Measurements from ENCODE around the gene SEMA3F. TPM values are rescaled to one million over a fixed set of nuclear protein-coding genes. Genes with fewer than 3 reads are reported as not detected.

The SEMA3F gene
- total and polyA plus RNA-seq, 4 donors, result 0.60 to 4.8 (median 2.1) TPM

DNA sequence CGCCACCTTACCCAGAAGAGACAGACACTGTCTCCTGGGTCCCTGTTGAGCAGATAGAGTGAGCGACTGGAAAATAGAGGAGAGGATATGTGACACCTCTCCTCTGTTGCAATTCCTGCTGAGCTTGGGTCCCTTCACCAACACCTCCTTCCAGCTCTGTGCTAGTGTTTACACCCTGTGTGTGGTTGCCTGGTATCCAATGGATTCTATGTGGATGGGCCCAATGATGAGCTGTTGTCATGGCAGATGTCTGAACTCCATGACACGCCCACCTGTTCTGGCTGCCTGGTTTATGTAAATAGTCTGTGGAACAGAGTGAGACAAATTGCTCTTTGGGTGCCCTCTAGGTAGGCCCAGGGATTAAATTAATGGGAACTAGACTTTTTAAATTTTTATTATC is 42.7 kb upstream of the SEMA3F start:
- WGBS, result 94% methylated on average over 3 of the region's 3 CpGs

DNA sequence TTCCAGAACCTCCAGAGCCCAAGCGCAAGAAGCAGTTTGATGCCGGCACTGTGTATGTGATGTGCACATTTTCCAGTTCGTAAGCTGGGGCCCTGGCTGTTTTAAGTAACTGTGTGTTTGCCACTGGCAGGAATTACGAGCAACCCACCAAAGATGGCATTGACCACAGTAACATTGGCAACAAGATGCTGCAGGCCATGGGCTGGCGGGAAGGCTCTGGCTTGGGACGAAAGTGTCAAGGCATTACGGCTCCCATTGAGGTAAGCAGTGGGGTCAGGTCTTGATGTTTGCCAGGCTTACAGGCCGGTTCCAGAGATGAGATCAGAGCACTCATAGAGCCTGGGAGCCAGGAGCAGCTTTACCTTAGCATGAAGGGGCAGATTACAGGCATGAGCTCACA is 38.0 kb upstream of the SEMA3F start:
- no peaks in the 10 kb centered on the region for H3K9me3 ChIP-seq (ENCODE audit: control insufficient read depth in 4 of 4, low read length in 3 of 4)
- 94% methylated on average over 8 of the region's 8 CpGs for WGBS
- TF ChIP-seq, protein P1, sequence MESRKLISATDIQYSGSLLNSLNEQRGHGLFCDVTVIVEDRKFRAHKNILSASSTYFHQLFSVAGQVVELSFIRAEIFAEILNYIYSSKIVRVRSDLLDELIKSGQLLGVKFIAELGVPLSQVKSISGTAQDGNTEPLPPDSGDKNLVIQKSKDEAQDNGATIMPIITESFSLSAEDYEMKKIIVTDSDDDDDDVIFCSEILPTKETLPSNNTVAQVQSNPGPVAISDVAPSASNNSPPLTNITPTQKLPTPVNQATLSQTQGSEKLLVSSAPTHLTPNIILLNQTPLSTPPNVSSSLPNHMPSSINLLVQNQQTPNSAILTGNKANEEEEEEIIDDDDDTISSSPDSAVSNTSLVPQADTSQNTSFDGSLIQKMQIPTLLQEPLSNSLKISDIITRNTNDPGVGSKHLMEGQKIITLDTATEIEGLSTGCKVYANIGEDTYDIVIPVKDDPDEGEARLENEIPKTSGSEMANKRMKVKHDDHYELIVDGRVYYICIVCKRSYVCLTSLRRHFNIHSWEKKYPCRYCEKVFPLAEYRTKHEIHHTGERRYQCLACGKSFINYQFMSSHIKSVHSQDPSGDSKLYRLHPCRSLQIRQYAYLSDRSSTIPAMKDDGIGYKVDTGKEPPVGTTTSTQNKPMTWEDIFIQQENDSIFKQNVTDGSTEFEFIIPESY (IDR thresholded peaks at IDR 0.05), result no peak
- TF ChIP-seq FOXA2 (IDR thresholded peaks at IDR 0.05), result no peak

More for the DNA sequence above, 42.7 kb upstream of the SEMA3F start:
- H3K36me3 ChIP-seq (ENCODE audit: control insufficient read depth in 4 of 4, insufficient read depth in 3 of 4, low read depth in 1 of 4, low read length in 3 of 4), result peaks cover 45 to 96% (median 93%) of the 10 kb centered on the region in 4 donors
- no peak overlapping the region for H3K9ac ChIP-seq (ENCODE audit: low read depth in 1 of 2, low read length in 2 of 2)
- H3K4me3 ChIP-seq (ENCODE audit: low read depth in 1 of 3, low read length in 3 of 3), result no peak overlapping the region
- no peak overlapping the region for H3K27ac ChIP-seq (ENCODE audit: low read depth in 1 of 2, low read length in 2 of 2)
- no peaks in the 10 kb centered on the region for H3K4me1 ChIP-seq (ENCODE audit: control insufficient read depth in 4 of 4, insufficient read depth in 4 of 4, low read length in 3 of 4)
- DNase-seq (ENCODE audit: low spot score), result no peak
- H3K27me3 ChIP-seq (ENCODE audit: control insufficient read depth in 4 of 4, insufficient read depth in 4 of 4, low read length in 3 of 4), result no peaks in the 10 kb centered on the region
- no peaks in the 10 kb centered on the region for H3K9me3 ChIP-seq (ENCODE audit: control insufficient read depth in 4 of 4, low read length in 3 of 4)
- TF ChIP-seq, protein P1 (IDR thresholded peaks at IDR 0.05), result no peak
- no peak for TF ChIP-seq RAD21 (IDR thresholded peaks at IDR 0.05)
- TF ChIP-seq FOXA1 (IDR thresholded peaks at IDR 0.05), result no peak
- TF ChIP-seq GABPA (IDR thresholded peaks at IDR 0.05 in 1 of 2, conservative IDR thresholded peaks at IDR 0.05 in 1 of 2), result no peak
- TF ChIP-seq YY1 (IDR thresholded peaks at IDR 0.05), result no peak
- TF ChIP-seq SP1 (IDR thresholded peaks at IDR 0.05), result no peak
- TF ChIP-seq FOXA2 (IDR thresholded peaks at IDR 0.05), result no peak
- no peak for TF ChIP-seq HNF4G (IDR thresholded peaks at IDR 0.05)
- TF ChIP-seq EGR1 (IDR thresholded peaks at IDR 0.05; ENCODE audit: low read depth in 2 of 2), result no peak
- TF ChIP-seq, protein P2, sequence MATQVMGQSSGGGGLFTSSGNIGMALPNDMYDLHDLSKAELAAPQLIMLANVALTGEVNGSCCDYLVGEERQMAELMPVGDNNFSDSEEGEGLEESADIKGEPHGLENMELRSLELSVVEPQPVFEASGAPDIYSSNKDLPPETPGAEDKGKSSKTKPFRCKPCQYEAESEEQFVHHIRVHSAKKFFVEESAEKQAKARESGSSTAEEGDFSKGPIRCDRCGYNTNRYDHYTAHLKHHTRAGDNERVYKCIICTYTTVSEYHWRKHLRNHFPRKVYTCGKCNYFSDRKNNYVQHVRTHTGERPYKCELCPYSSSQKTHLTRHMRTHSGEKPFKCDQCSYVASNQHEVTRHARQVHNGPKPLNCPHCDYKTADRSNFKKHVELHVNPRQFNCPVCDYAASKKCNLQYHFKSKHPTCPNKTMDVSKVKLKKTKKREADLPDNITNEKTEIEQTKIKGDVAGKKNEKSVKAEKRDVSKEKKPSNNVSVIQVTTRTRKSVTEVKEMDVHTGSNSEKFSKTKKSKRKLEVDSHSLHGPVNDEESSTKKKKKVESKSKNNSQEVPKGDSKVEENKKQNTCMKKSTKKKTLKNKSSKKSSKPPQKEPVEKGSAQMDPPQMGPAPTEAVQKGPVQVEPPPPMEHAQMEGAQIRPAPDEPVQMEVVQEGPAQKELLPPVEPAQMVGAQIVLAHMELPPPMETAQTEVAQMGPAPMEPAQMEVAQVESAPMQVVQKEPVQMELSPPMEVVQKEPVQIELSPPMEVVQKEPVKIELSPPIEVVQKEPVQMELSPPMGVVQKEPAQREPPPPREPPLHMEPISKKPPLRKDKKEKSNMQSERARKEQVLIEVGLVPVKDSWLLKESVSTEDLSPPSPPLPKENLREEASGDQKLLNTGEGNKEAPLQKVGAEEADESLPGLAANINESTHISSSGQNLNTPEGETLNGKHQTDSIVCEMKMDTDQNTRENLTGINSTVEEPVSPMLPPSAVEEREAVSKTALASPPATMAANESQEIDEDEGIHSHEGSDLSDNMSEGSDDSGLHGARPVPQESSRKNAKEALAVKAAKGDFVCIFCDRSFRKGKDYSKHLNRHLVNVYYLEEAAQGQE (IDR thresholded peaks at IDR 0.05), result no peak

DNA sequence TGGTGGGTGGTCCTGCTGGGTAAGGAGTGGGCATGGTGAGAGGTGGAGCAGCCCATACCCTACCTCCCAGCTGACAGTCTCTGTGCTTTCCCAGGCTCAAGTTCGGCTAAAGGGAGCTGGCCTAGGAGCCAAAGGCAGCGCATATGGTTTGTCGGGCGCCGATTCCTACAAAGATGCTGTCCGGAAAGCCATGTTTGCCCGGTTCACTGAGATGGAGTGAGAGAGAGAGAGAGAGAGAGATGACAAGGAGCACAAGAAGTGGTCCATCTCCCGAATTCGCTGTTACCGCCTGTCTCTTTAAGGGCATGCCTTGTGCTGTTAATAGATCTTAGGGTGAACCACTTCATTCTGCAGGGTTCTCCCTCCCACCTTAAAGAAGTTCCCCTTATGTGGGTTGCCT is 36.9 kb upstream of the SEMA3F start:
- H3K27me3 ChIP-seq (ENCODE audit: control insufficient read depth in 4 of 4, insufficient read depth in 4 of 4, low read length in 3 of 4), result no peaks in the 10 kb centered on the region
- DNase-seq (ENCODE audit: low spot score), result no peak
- no peaks in the 10 kb centered on the region for H3K4me1 ChIP-seq (ENCODE audit: control insufficient read depth in 4 of 4, insufficient read depth in 4 of 4, low read length in 3 of 4)
- H3K9me3 ChIP-seq (ENCODE audit: control insufficient read depth in 4 of 4, low read length in 3 of 4), result no peaks in the 10 kb centered on the region
- no peak overlapping the region for H3K4me3 ChIP-seq (ENCODE audit: low read depth in 1 of 3, low read length in 3 of 3)
- whole genome bisulfite sequencing, result 91% methylated on average over 10 of the region's 10 CpGs
- no peak overlapping the region for H3K9ac ChIP-seq (ENCODE audit: low read depth in 1 of 2, low read length in 2 of 2)
- peaks cover 20 to 72% (median 61%) of the 10 kb centered on the region in 4 donors for H3K36me3 ChIP-seq (ENCODE audit: control insufficient read depth in 4 of 4, insufficient read depth in 3 of 4, low read depth in 1 of 4, low read length in 3 of 4)
- no peak overlapping the region for H3K27ac ChIP-seq (ENCODE audit: low read depth in 1 of 2, low read length in 2 of 2)
- TF ChIP-seq SP1 (IDR thresholded peaks at IDR 0.05) (no peak), TAF1 (conservative IDR thresholded peaks at IDR 0.05) (no peak), HNF4A (conservative IDR thresholded peaks at IDR 0.05) (no peak), EGR1 (IDR thresholded peaks at IDR 0.05; ENCODE audit: low read depth in 2 of 2) (no peak), GABPA (IDR thresholded peaks at IDR 0.05 in 1 of 2, conservative IDR thresholded peaks at IDR 0.05 in 1 of 2) (no peak), JUND (IDR thresholded peaks at IDR 0.05) (no peak), FOXA2 (IDR thresholded peaks at IDR 0.05) (no peak), RXRA (IDR thresholded peaks at IDR 0.05) (no peak)
- TF ChIP-seq, protein P3, sequence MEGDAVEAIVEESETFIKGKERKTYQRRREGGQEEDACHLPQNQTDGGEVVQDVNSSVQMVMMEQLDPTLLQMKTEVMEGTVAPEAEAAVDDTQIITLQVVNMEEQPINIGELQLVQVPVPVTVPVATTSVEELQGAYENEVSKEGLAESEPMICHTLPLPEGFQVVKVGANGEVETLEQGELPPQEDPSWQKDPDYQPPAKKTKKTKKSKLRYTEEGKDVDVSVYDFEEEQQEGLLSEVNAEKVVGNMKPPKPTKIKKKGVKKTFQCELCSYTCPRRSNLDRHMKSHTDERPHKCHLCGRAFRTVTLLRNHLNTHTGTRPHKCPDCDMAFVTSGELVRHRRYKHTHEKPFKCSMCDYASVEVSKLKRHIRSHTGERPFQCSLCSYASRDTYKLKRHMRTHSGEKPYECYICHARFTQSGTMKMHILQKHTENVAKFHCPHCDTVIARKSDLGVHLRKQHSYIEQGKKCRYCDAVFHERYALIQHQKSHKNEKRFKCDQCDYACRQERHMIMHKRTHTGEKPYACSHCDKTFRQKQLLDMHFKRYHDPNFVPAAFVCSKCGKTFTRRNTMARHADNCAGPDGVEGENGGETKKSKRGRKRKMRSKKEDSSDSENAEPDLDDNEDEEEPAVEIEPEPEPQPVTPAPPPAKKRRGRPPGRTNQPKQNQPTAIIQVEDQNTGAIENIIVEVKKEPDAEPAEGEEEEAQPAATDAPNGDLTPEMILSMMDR (IDR thresholded peaks at IDR 0.05; ENCODE audit: low read depth, low read length, missing input control), result no peak
- TF ChIP-seq, protein P1 (IDR thresholded peaks at IDR 0.05), result no peak
- TF ChIP-seq, protein P4, sequence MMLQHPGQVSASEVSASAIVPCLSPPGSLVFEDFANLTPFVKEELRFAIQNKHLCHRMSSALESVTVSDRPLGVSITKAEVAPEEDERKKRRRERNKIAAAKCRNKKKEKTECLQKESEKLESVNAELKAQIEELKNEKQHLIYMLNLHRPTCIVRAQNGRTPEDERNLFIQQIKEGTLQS (IDR thresholded peaks at IDR 0.05), result no peak

More for the DNA sequence above, 38.0 kb upstream of the SEMA3F start:
- no peak for DNase-seq (ENCODE audit: low spot score)
- H3K36me3 ChIP-seq (ENCODE audit: control insufficient read depth in 4 of 4, insufficient read depth in 3 of 4, low read depth in 1 of 4, low read length in 3 of 4), result peaks cover 28 to 82% (median 71%) of the 10 kb centered on the region in 4 donors
- H3K4me3 ChIP-seq (ENCODE audit: low read depth in 1 of 3, low read length in 3 of 3), result no peak overlapping the region
- no peaks in the 10 kb centered on the region for H3K27me3 ChIP-seq (ENCODE audit: control insufficient read depth in 4 of 4, insufficient read depth in 4 of 4, low read length in 3 of 4)
- H3K9ac ChIP-seq (ENCODE audit: low read depth in 1 of 2, low read length in 2 of 2), result no peak overlapping the region
- no peaks in the 10 kb centered on the region for H3K4me1 ChIP-seq (ENCODE audit: control insufficient read depth in 4 of 4, insufficient read depth in 4 of 4, low read length in 3 of 4)
- H3K27ac ChIP-seq (ENCODE audit: low read depth in 1 of 2, low read length in 2 of 2), result no peak overlapping the region

All from liver (tissue), 9 donors.